ENCODE measurements around the gene CDH4. TPM values are rescaled to one million over a fixed set of nuclear protein-coding genes. Genes with fewer than 3 reads are reported as not detected.
A peak's percentile ranks its signal among the peaks of the same experiment; 100 is the strongest.

The CDH4 gene
- total RNA-seq, 1 experiment from 2014 or later: 25.0 TPM

- Mint-ChIP-seq H3K4me3 (ENCODE audit: unreplicated experiment) (no peak overlapping the region), H3K4me1 (ENCODE audit: insufficient read depth, unreplicated experiment) (peaks cover 8% of the 10 kb centered on the region), H3K9me3 (ENCODE audit: unreplicated experiment) (peaks cover 9% of the 10 kb centered on the region), H3K27ac (ENCODE audit: low read depth, unreplicated experiment) (no peak overlapping the region), H3K27me3 (ENCODE audit: insufficient read depth, unreplicated experiment) (no peaks in the 10 kb centered on the region), H3K36me3 (ENCODE audit: insufficient read depth, unreplicated experiment) (no peaks in the 10 kb centered on the region)
- intact Hi-C loops (cut with micrococcal nuclease): no loop called here
- BruUV-seq (replicated peaks): no TSS peak
- POLR2A ChIA-PET: no interaction called here
- TF ChIP-seq CTCF (IDR thresholded peaks at IDR 0.05; ENCODE audit: unreplicated experiment): no peak
- CTCF ChIA-PET: no interaction called here
- DNase-seq (ENCODE audit: unreplicated experiment): no peak
Measured at GRCh38 chr20:61636531-61637116, 384.6 kb downstream of the CDH4 start.

- H3K27me3 Mint-ChIP-seq (ENCODE audit: insufficient read depth, unreplicated experiment): no peaks in the 10 kb centered on the region
- no peaks in the 10 kb centered on the region for H3K36me3 Mint-ChIP-seq (ENCODE audit: insufficient read depth, unreplicated experiment)
Measured at GRCh38 chr20:61638802-61639585, 386.9 kb downstream of the CDH4 start.

GRCh38 chr20:61640131-61640870 is 388.2 kb downstream of the CDH4 start:
- TF ChIP-seq CTCF (IDR thresholded peaks at IDR 0.05; ENCODE audit: unreplicated experiment): no peak
- POLR2A ChIA-PET: interaction anchor here (0.7 kb wide), 1 partner anchor 363 kb away, joined by 3 read pairs; no protein-coding TSS in a partner anchor
- intact Hi-C loops (cut with micrococcal nuclease): no loop called here
- Mint-ChIP-seq H3K27me3 (ENCODE audit: insufficient read depth, unreplicated experiment) (no peaks in the 10 kb centered on the region), H3K9me3 (ENCODE audit: unreplicated experiment) (no peaks in the 10 kb centered on the region), H3K36me3 (ENCODE audit: insufficient read depth, unreplicated experiment) (no peaks in the 10 kb centered on the region), H3K4me1 (ENCODE audit: insufficient read depth, unreplicated experiment) (peaks cover 8% of the 10 kb centered on the region), H3K27ac (ENCODE audit: low read depth, unreplicated experiment) (no peak overlapping the region), H3K4me3 (ENCODE audit: unreplicated experiment) (no peak overlapping the region)
- peak; percentile 18 for DNase-seq (ENCODE audit: unreplicated experiment)
- BruUV-seq (replicated peaks): no TSS peak
- CTCF ChIA-PET: interaction anchor here (0.6 to 0.8 kb wide), 2 partner anchors 233 to 256 kb away, joined by 3 read pairs; no protein-coding TSS in a partner anchor

More at GRCh38 chr20:61638802-61639585, 386.9 kb downstream of the CDH4 start:
- DNase-seq (ENCODE audit: unreplicated experiment): peak; percentile 32
- Mint-ChIP-seq H3K4me1 (ENCODE audit: insufficient read depth, unreplicated experiment) (peaks cover 8% of the 10 kb centered on the region), H3K9me3 (ENCODE audit: unreplicated experiment) (no peaks in the 10 kb centered on the region), H3K27ac (ENCODE audit: low read depth, unreplicated experiment) (no peak overlapping the region), H3K4me3 (ENCODE audit: unreplicated experiment) (no peak overlapping the region)
- no peak for TF ChIP-seq CTCF (IDR thresholded peaks at IDR 0.05; ENCODE audit: unreplicated experiment)
- CTCF ChIA-PET: interaction anchor here (0.7 kb wide), 1 partner anchor 752 kb away, joined by 4 read pairs; no protein-coding TSS in a partner anchor
- no TSS peak for BruUV-seq (replicated peaks)
- intact Hi-C loops (cut with micrococcal nuclease): no loop called here
- POLR2A ChIA-PET: no interaction called here

GRCh38 chr20:61640871-61641245 is 388.8 kb downstream of the CDH4 start:
- no peak for TF ChIP-seq CTCF (IDR thresholded peaks at IDR 0.05; ENCODE audit: unreplicated experiment)
- H3K9me3 Mint-ChIP-seq (ENCODE audit: unreplicated experiment): no peaks in the 10 kb centered on the region
- H3K27me3 Mint-ChIP-seq (ENCODE audit: insufficient read depth, unreplicated experiment): no peaks in the 10 kb centered on the region
- no TSS peak for BruUV-seq (replicated peaks)
- intact Hi-C loops (cut with micrococcal nuclease): no loop called here
- H3K4me3 Mint-ChIP-seq (ENCODE audit: unreplicated experiment): no peak overlapping the region
- peaks cover 8% of the 10 kb centered on the region for H3K4me1 Mint-ChIP-seq (ENCODE audit: insufficient read depth, unreplicated experiment)
- ChIA-PET POLR2A (no interaction called here), CTCF (interaction anchor here (0.7 kb wide), 1 partner anchor 21 kb away, joined by 3 read pairs; no protein-coding TSS in a partner anchor)
- no peak overlapping the region for H3K27ac Mint-ChIP-seq (ENCODE audit: low read depth, unreplicated experiment)
- no peaks in the 10 kb centered on the region for H3K36me3 Mint-ChIP-seq (ENCODE audit: insufficient read depth, unreplicated experiment)
- no peak for DNase-seq (ENCODE audit: unreplicated experiment)

Measured in MCF 10A (cell line).